Type B pancreatic cell (in vitro differentiated cells): ENCODE data around the gene BEND7. TPM values are rescaled to one million over a fixed set of nuclear protein-coding genes. Genes with fewer than 3 reads are reported as not detected.

ENCODE experiments used
- DNase-seq: peaks from one replicate; pipeline ENCODE4 v3.0.0; 2021; ENCODE audit warnings: mixed read lengths; ENCODE audit not compliant: unreplicated experiment; ENCODE audit errors: extremely low spot score
- H3K27ac Mint-ChIP-seq: 2 replicates; pipeline ENCODE4 v1.8.0; 2021; ENCODE audit warnings: mild to moderate bottlenecking, mixed read lengths
- H3K27me3 Mint-ChIP-seq: 2 replicates; pipeline ENCODE4 v1.8.0; 2021; ENCODE audit warnings: mixed read lengths
- H3K36me3 Mint-ChIP-seq: 2 replicates; pipeline ENCODE4 v1.8.0; 2021; ENCODE audit warnings: mixed read lengths
- H3K4me1 Mint-ChIP-seq: one replicate; pipeline ENCODE4 v1.8.0; 2021; ENCODE audit warnings: mixed read lengths; ENCODE audit not compliant: unreplicated experiment
- H3K4me3 Mint-ChIP-seq: 2 replicates; pipeline ENCODE4 v1.8.0; 2021; ENCODE audit warnings: mild to moderate bottlenecking, mixed read lengths
- H3K9me3 Mint-ChIP-seq: 2 replicates; pipeline ENCODE4 v1.8.0; 2021; ENCODE audit warnings: mixed read lengths
- CTCF ChIP-seq: fragments of 200-600 bp; sonication (generic); conservative IDR thresholded peaks from 2 replicates; pipeline ENCODE4 v1.5.0; 2021; ENCODE audit warnings: antibody characterized with exemption, mild to moderate bottlenecking
- total RNA-seq: library from RNA; stranded (reverse); gene quantifications from 2 replicates; pipeline ENCODE4 v1.2.1, GENCODE V29; 2021; ENCODE audit warnings: low replicate concordance

BEND7 gene
- total RNA-seq, 1 donor from 2014 or later, result 14.1 TPM

DNA sequence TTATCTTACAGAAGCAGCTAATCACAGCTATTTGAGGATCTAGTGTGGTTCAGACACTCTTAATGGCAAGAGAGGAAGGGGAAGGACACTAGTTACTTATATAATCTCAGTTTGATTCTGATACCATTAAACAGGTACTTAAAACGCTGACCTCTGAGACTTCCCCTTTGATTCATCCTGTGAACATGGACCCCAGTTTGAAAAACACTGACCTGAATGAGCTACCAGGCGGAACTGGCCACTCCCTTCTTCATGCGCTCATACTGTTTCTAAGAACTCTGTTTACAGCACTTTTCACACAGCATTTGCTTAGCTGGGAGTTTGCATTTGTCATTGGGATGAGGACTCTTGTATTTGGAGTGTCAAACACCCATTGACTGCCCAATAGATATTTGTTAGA, 45.7 kb downstream of the BEND7 start:
- H3K9me3 Mint-ChIP-seq, result no peaks in the 10 kb centered on the region
- DNase-seq, result no peak
- H3K4me3 Mint-ChIP-seq, result no peak overlapping the region
- H3K36me3 Mint-ChIP-seq, result no peaks in the 10 kb centered on the region
- no peaks in the 10 kb centered on the region for H3K4me1 Mint-ChIP-seq
- no peaks in the 10 kb centered on the region for H3K27me3 Mint-ChIP-seq
- TF ChIP-seq CTCF, result no peak
- H3K27ac Mint-ChIP-seq, result no peak overlapping the region

GRCh38 chr10:13481690-13482089, 47.1 kb downstream of the BEND7 start:
- H3K4me1 Mint-ChIP-seq, result no peaks in the 10 kb centered on the region
- DNase-seq, result no peak
- H3K9me3 Mint-ChIP-seq, result no peaks in the 10 kb centered on the region
- no peaks in the 10 kb centered on the region for H3K36me3 Mint-ChIP-seq
- no peak overlapping the region for H3K4me3 Mint-ChIP-seq
- H3K27ac Mint-ChIP-seq, result no peak overlapping the region
- TF ChIP-seq CTCF, result no peak
- no peaks in the 10 kb centered on the region for H3K27me3 Mint-ChIP-seq

DNA sequence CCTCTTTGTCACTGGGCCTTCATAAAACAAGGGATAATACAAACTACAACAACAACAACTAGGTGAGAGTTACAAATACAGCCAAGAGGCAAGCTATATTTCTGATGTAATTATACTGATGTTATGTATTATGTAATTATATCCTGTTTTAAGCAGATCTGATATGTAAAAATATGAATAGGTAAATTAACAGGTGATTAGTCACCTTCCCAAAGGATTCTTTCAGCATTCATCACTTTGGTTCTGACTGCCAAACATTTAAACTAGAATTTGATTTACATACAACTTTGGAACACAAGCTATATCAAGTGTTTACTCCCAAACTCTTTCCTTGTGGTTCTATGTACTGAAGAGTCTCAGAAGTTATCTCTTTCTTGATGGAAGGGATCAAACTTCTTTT, 53.7 kb downstream of the BEND7 start:
- H3K27me3 Mint-ChIP-seq, result no peaks in the 10 kb centered on the region
- H3K9me3 Mint-ChIP-seq, result no peaks in the 10 kb centered on the region
- TF ChIP-seq CTCF, result no peak
- no peak for DNase-seq
- H3K4me1 Mint-ChIP-seq, result no peaks in the 10 kb centered on the region
- no peak overlapping the region for H3K27ac Mint-ChIP-seq
- no peak overlapping the region for H3K4me3 Mint-ChIP-seq
- H3K36me3 Mint-ChIP-seq, result no peaks in the 10 kb centered on the region

- TF ChIP-seq CTCF, result no peak
- Mint-ChIP-seq H3K27me3 (no peaks in the 10 kb centered on the region), H3K4me3 (no peak overlapping the region), H3K27ac (no peak overlapping the region), H3K36me3 (no peaks in the 10 kb centered on the region), H3K9me3 (no peaks in the 10 kb centered on the region), H3K4me1 (no peaks in the 10 kb centered on the region)
- DNase-seq, result no peak
These were observed 54.8 kb downstream of the BEND7 start for GRCh38 chr10:13473986-13474385.

DNA sequence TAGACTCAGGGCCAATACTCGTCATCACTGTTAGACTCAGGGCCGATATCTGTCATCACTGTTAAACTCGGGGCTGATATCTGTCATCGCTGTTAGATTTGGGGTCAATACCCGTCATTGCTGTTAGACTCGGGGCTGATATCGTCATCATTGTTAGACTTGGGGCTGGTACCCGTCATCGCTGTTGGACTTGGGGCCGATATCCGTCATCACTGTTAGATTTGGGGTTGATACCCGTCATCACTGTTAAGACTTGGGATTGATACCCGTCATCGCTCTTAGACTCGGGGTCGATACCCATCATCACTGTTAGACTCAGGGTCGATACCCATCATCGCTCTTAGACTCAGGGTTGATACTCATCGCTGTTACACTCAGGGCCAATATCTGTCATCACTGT, 56.5 kb downstream of the BEND7 start:
- Mint-ChIP-seq H3K36me3 (no peaks in the 10 kb centered on the region), H3K4me1 (no peaks in the 10 kb centered on the region), H3K27me3 (no peaks in the 10 kb centered on the region), H3K4me3 (no peak overlapping the region), H3K9me3 (no peaks in the 10 kb centered on the region), H3K27ac (no peak overlapping the region)
- TF ChIP-seq CTCF, result no peak
- DNase-seq, result no peak

- no peak for DNase-seq
- H3K27ac Mint-ChIP-seq, result peak overlapping the region; percentile 77
- TF ChIP-seq CTCF, result peak; percentile 49
- H3K4me1 Mint-ChIP-seq, result no peaks in the 10 kb centered on the region
- H3K9me3 Mint-ChIP-seq, result no peaks in the 10 kb centered on the region
- no peaks in the 10 kb centered on the region for H3K27me3 Mint-ChIP-seq
- H3K36me3 Mint-ChIP-seq, result no peaks in the 10 kb centered on the region
- H3K4me3 Mint-ChIP-seq, result no peak overlapping the region
These were observed 58.5 kb downstream of the BEND7 start for GRCh38 chr10:13470270-13470669.
